Stimulated activated naive CD8-positive, alpha-beta T cell treated with anti-CD3 and anti-CD28 coated beads, Interleukin-15, amount 100 ng/mL, for 72 hours (primary cell): ENCODE results near the gene ARHGAP10.
"Not testable (repeated sequence)": the region's sequence is repeated elsewhere in the genome, so short reads cannot be mapped to it uniquely, and the experiment has no call there.

ENCODE experiments used
- ATAC-seq: fragments of 150-1000 bp; cut with Tn5 transposase; 2 replicates; pipeline ENCODE4 v1.10.0; 2021; ENCODE audit warnings: mild to moderate bottlenecking, moderate library complexity
- DNase-seq, 2 donors: peaks; one replicate each; pipeline ENCODE4 v3.0.0; 2021 to 2022
- H3K27ac Mint-ChIP-seq, 2 donors: one replicate each; pipeline ENCODE4 v1.8.0; 2022; ENCODE audit warnings: mild to moderate bottlenecking in 2 of 2, mixed read lengths in 2 of 2, moderate library complexity in 2 of 2
- H3K27me3 Mint-ChIP-seq: one replicate; pipeline ENCODE4 v1.8.0; 2022; ENCODE audit warnings: mixed read lengths
- H3K4me1 Mint-ChIP-seq: one replicate; pipeline ENCODE4 v1.8.0; 2022; ENCODE audit warnings: mild to moderate bottlenecking, mixed read lengths
- H3K4me3 Mint-ChIP-seq, 2 donors: one replicate each; pipeline ENCODE4 v1.8.0; 2022; ENCODE audit warnings: mild to moderate bottlenecking in 2 of 2, mixed read lengths in 2 of 2, moderate library complexity in 1 of 2
- H3K9me3 Mint-ChIP-seq, 2 donors: one replicate each; pipeline ENCODE4 v1.8.0; 2022; ENCODE audit warnings: mixed read lengths in 2 of 2

The ARHGAP10 gene

DNA sequence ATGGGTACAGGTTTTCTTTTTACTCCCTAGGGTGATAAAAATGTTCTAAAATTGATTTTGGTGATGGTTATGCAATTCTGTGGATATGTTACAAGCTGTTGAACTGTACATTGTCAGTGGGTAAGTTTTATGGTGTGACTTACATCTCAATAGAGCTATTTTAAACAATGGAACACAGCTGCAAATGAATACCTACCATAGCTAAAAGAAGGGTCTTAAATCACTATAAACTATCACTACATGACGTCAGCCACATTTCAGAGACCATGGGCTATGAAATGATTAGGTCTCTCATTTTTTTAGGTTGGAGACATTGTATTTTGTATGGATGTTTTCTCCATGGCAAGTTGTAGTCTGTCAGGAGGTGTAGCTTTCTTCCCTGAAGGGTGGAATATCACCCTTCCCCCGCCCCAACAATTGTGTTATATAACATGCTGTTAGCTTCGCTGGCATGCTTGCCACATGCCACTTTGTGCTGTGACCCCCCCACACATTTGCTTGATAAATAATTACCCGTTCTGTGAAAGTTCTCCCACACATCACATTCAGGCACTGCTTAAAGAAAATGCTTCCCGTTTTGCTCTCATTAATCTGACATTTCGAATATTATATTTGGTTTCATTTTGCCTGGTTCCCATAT is 159.7 kb downstream of the ARHGAP10 start:
- Mint-ChIP-seq H3K4me3 (no peak overlapping the region), H3K27ac (no peak overlapping the region), H3K4me1 (no peaks in the 10 kb centered on the region), H3K9me3 (peaks cover 4 to 23% of the 10 kb centered on the region in 2 donors), H3K27me3 (no peaks in the 10 kb centered on the region)
- ATAC-seq (no peak), DNase-seq (no peak)

DNA sequence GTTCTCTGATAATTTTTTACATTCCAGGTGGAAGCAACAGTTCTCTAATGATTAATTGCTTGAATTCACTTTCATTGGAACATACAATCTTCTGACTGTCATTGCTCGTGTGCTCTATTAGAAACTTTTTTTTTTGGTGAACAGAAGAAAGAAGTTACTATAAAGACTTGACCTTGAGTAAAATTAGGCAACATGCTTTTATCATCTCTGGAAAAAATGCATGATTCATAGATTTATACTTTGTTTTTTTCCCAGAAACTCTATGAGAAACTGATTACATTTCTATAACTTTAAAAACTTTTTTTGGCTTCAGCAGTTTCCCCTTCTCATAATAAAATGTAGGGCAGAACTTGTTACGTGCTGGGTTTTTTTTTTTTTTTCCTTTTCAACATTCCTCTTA is 167.6 kb downstream of the ARHGAP10 start:
- Mint-ChIP-seq H3K4me3 (no peak overlapping the region), H3K4me1 (no peaks in the 10 kb centered on the region), H3K9me3 (peaks cover 0 to 11% of the 10 kb centered on the region in 2 donors), H3K27me3 (no peaks in the 10 kb centered on the region), H3K27ac (no peak overlapping the region)
- DNase-seq, result no peak
- no peak for ATAC-seq

- no peak for ATAC-seq
- no peak for DNase-seq
- no peaks in the 10 kb centered on the region for H3K4me1 Mint-ChIP-seq
- H3K27me3 Mint-ChIP-seq, result no peaks in the 10 kb centered on the region
- no peak overlapping the region for H3K4me3 Mint-ChIP-seq
- peaks cover 0 to 11% of the 10 kb centered on the region in 2 donors for H3K9me3 Mint-ChIP-seq
- no peak overlapping the region for H3K27ac Mint-ChIP-seq
Observed at GRCh38 chr4:147901388-147901787, 169.5 kb downstream of the ARHGAP10 start.

DNA sequence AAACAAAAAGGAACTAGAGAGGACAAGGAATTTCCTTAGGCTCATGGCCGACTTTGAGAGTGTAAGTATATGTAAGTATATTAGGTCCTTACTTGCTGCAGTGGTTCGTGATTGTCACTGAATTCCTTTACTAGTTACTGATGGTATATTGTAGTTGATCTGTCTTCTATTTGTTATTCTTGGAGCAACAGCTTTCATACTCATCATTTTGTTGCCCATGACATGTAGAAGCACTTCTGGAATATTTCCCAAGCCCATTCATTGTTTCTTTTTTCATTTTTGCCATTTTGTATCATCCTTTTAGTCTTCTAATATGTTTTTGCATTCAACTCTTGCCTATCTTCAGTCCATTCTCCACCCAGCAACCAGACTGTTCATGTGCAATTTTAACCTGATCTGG is 170.0 kb downstream of the ARHGAP10 start:
- peaks cover 0 to 11% of the 10 kb centered on the region in 2 donors for H3K9me3 Mint-ChIP-seq
- no peaks in the 10 kb centered on the region for H3K27me3 Mint-ChIP-seq
- H3K27ac Mint-ChIP-seq, result no peak overlapping the region
- ATAC-seq, result no peak
- no peaks in the 10 kb centered on the region for H3K4me1 Mint-ChIP-seq
- H3K4me3 Mint-ChIP-seq, result no peak overlapping the region
- no peak for DNase-seq

DNA sequence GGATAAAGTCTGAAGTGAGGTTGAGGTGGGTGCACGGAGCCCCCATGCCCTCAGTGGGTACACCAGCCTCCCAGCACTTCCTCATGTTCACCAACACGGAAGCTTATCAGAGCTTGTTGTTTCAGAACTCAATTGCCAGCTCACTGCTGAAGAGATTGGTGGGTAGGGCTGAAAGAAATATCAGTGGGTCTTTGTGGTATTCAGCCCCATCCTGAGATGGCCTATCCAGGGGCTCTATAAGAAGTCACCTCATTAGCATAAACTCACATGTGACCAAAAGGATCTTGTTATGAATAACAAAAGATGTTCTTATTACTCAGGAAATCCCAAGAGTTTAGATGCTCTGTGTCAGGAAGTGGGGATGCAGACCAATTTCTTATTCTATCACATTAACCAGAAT is 177.3 kb downstream of the ARHGAP10 start:
- Mint-ChIP-seq H3K9me3 (no peaks in the 10 kb centered on the region), H3K27ac (no peak overlapping the region), H3K27me3 (no peaks in the 10 kb centered on the region), H3K4me3 (no peak overlapping the region), H3K4me1 (no peaks in the 10 kb centered on the region)
- DNase-seq (no peak), ATAC-seq (peak; percentile 82)

DNA sequence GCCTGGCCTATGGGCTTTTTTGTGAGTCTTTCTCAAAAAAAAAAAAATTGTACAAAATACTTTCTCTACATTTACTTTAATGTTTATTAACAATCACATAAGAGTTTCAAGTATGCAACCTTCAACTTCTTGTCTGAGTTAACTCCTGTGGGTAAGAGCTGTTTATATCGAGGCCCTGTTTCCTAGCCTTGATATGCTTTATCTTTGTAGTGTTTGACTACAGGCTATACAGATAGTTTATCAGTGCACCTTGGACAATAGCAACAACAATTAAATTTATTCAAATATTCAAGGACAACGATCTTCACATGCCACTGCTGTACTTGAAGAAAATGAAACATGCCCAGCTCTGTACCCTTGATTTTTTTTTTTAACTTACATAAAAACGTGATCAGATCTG is 178.4 kb downstream of the ARHGAP10 start:
- Mint-ChIP-seq H3K9me3 (no peaks in the 10 kb centered on the region), H3K4me1 (no peaks in the 10 kb centered on the region), H3K27me3 (no peaks in the 10 kb centered on the region), H3K4me3 (no peak overlapping the region), H3K27ac (no peak overlapping the region)
- ATAC-seq (no peak), DNase-seq (no peak)

DNA sequence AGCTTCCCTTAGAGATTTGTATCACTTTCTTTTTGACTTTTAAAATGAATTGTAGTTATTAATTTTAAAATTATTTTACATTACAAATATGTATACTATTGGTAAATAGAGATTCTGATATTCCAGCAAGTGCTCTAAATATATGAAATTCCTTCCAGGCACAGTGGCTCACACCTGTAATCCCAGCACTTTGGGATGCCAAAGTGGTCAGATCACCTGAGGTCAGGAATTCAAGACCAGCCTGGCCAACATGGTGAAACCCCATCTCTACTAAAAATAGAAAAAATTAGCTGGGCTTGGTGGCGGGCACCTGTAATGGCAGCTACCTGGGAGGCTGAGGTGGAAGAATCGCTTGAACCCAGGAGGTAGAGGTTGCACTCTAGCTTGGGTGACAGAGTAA is 180.2 kb downstream of the ARHGAP10 start:
- not testable (repeated sequence) for H3K9me3 Mint-ChIP-seq, H3K27ac Mint-ChIP-seq, H3K4me1 Mint-ChIP-seq, H3K27me3 Mint-ChIP-seq, DNase-seq, ATAC-seq, H3K4me3 Mint-ChIP-seq

DNA sequence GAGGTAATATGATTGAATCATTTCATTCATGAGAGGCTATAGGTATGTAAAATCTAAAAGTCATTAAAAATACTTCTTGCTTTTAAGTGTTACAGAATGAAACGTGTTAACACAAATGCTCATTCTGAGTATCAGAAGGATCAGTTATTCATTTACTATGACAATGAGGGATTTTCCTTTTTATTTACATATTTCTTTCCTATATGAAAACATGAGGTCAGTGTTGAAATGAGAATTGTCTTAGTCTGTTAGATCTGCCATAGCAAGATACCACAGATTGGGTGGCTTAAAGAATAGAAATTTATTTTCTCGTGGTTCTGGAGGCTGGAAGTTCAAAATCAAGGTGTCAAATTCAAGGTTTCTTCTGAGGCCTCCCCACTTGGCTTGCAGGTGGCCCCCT is 181.2 kb downstream of the ARHGAP10 start:
- no peaks in the 10 kb centered on the region for H3K9me3 Mint-ChIP-seq
- no peak overlapping the region for H3K27ac Mint-ChIP-seq
- no peaks in the 10 kb centered on the region for H3K4me1 Mint-ChIP-seq
- H3K27me3 Mint-ChIP-seq, result no peaks in the 10 kb centered on the region
- H3K4me3 Mint-ChIP-seq, result no peak overlapping the region
- ATAC-seq, result no peak
- no peak for DNase-seq

GRCh38 chr4:147916351-147916750 is 184.5 kb downstream of the ARHGAP10 start:
- DNase-seq, result no peak
- no peak overlapping the region for H3K4me3 Mint-ChIP-seq
- no peaks in the 10 kb centered on the region for H3K9me3 Mint-ChIP-seq
- no peaks in the 10 kb centered on the region for H3K4me1 Mint-ChIP-seq
- no peaks in the 10 kb centered on the region for H3K27me3 Mint-ChIP-seq
- no peak for ATAC-seq
- H3K27ac Mint-ChIP-seq, result no peak overlapping the region

DNA sequence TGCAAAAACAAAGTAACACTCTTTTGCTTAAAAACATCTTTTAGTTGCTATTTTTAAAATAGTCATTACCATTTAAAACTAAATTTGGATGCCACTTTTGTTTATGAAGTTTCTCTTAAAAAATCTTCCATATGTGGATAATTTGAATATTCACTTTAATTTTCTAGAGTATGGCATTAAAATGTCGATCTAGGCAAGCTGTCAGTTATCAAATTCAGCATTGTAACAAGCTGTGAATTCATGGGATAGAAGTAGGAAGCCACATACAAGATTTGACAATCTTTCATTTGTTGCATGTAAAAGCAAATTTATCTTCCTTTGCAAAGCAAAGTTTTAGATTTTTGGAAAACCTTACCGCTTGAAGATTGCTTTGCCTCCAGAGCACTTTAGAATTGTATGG is 191.5 kb downstream of the ARHGAP10 start:
- Mint-ChIP-seq H3K4me1 (no peaks in the 10 kb centered on the region), H3K27ac (no peak overlapping the region), H3K9me3 (no peaks in the 10 kb centered on the region), H3K27me3 (no peaks in the 10 kb centered on the region), H3K4me3 (no peak overlapping the region)
- DNase-seq, result no peak
- ATAC-seq, result no peak

DNA sequence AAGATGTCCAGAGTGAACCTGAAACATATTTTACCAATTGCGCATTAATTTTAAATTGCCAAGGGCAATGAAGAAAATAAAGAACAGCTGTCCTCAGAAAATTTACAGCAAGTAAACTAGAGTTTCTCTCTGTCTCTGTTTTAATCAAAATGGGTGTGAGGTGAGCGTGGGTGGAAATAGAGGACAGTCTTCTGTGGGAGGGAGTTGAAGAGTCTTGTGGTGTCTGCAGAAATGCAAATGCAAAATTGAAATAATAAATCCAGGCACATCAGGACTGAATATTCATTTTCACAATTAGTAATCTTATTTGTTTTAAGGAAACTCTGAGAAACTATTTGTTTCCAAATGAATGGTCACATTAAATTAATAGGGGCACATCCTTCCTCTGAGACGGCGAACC is 192.0 kb downstream of the ARHGAP10 start:
- Mint-ChIP-seq H3K27me3 (no peaks in the 10 kb centered on the region), H3K4me3 (no peak overlapping the region), H3K9me3 (no peaks in the 10 kb centered on the region), H3K27ac (no peak overlapping the region), H3K4me1 (no peaks in the 10 kb centered on the region)
- ATAC-seq (no peak), DNase-seq (no peak)

GRCh38 chr4:147924604-147925412 is 192.9 kb downstream of the ARHGAP10 start:
- Mint-ChIP-seq H3K9me3 (no peaks in the 10 kb centered on the region), H3K4me3 (no peak overlapping the region), H3K27me3 (no peaks in the 10 kb centered on the region), H3K4me1 (no peaks in the 10 kb centered on the region), H3K27ac (no peak overlapping the region)
- no peak for ATAC-seq
- DNase-seq, result no peak

GRCh38 chr4:147927377-147928137 is 195.7 kb downstream of the ARHGAP10 start:
- H3K4me1 Mint-ChIP-seq, result no peaks in the 10 kb centered on the region
- DNase-seq (no peak), ATAC-seq (no peak)
- H3K27me3 Mint-ChIP-seq, result no peaks in the 10 kb centered on the region
- no peaks in the 10 kb centered on the region for H3K9me3 Mint-ChIP-seq
- no peak overlapping the region for H3K4me3 Mint-ChIP-seq
- H3K27ac Mint-ChIP-seq, result no peak overlapping the region

- ATAC-seq (no peak), DNase-seq (no peak)
- Mint-ChIP-seq H3K27ac (no peak overlapping the region), H3K9me3 (no peaks in the 10 kb centered on the region), H3K4me3 (no peak overlapping the region), H3K4me1 (no peaks in the 10 kb centered on the region), H3K27me3 (no peaks in the 10 kb centered on the region)
Observed at GRCh38 chr4:147928400-147928799, 196.5 kb downstream of the ARHGAP10 start.

DNA sequence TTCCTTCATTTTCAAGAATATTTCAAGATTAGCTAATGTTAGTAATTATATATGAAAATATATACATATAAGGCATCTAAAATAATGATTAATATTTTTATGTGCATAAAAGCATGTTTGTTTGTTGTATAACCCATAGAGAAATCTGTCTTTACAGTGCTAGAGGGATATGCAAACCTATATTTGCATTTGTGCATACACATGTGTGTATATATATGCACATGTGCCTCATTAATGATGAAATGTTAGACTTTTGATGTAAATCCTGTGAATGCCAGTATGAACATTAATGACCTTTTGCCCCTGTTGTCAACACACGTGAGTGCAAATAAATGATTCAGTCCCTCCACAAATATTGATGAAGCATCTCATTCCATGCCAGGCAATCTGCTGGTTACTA is 197.9 kb downstream of the ARHGAP10 start:
- H3K9me3 Mint-ChIP-seq, result no peaks in the 10 kb centered on the region
- H3K27me3 Mint-ChIP-seq, result no peaks in the 10 kb centered on the region
- no peak overlapping the region for H3K27ac Mint-ChIP-seq
- no peak overlapping the region for H3K4me3 Mint-ChIP-seq
- no peak for DNase-seq
- ATAC-seq, result no peak
- no peaks in the 10 kb centered on the region for H3K4me1 Mint-ChIP-seq

GRCh38 chr4:147933316-147933715 is 201.4 kb downstream of the ARHGAP10 start:
- Mint-ChIP-seq H3K4me3 (no peak overlapping the region), H3K4me1 (no peaks in the 10 kb centered on the region), H3K9me3 (no peaks in the 10 kb centered on the region), H3K27me3 (no peaks in the 10 kb centered on the region), H3K27ac (no peak overlapping the region)
- ATAC-seq, result peak; percentile 70
- DNase-seq, result no peak
